Ascending aorta (tissue), 2 donors: ENCODE results near the gene PSRC1. TPM values are rescaled to one million over a fixed set of nuclear protein-coding genes. Genes with fewer than 3 reads are reported as not detected.

ENCODE experiments used
- DNase-seq, 2 donors: peaks; one replicate each; pipeline ENCODE4 v3.0.0-alpha.2; 2019; ENCODE audit warnings: low spot score in 2 of 2
- H3K27ac ChIP-seq, 2 donors: fragments of 200-600 bp; sonication (generic); one replicate each; pipeline ENCODE4 v1.5.1; 2016 to 2017; ENCODE audit warnings: mild to moderate bottlenecking in 1 of 2
- H3K27me3 ChIP-seq: fragments of 200-600 bp; sonication (generic); one replicate; pipeline ENCODE4 v1.5.1; 2017
- H3K36me3 ChIP-seq, 2 donors: fragments of 200-600 bp; sonication (generic); one replicate each; pipeline ENCODE4 v1.5.1; 2016
- H3K4me1 ChIP-seq, 2 donors: fragments of 200-600 bp; sonication (generic); one replicate each; pipeline ENCODE4 v1.5.1; 2016 to 2017; ENCODE audit warnings: mild to moderate bottlenecking in 1 of 2
- H3K4me3 ChIP-seq, 2 donors: fragments of 200-600 bp; sonication (generic); one replicate each; pipeline ENCODE4 v1.5.1; 2016 to 2017; ENCODE audit warnings: mild to moderate bottlenecking in 1 of 2
- H3K9me3 ChIP-seq, 2 donors: fragments of 200-600 bp; sonication (generic); one replicate each; pipeline ENCODE4 v1.5.1; 2016
- CTCF ChIP-seq, 3 experiments: fragments of 200-600 bp in 2 of 3; fragments of 450-650 bp in 1 of 3; sonication (generic) in 2 of 3; IDR thresholded peaks; one replicate each; pipeline ENCODE4 v1.5.1; 2016 to 2019; ENCODE audit warnings: antibody characterized with exemption in 3 of 3, mild to moderate bottlenecking in 1 of 3, moderate library complexity in 1 of 3
- intact Hi-C: fragments of 100-400 bp; cut with DNase I; formaldehyde crosslinking; loops from one replicate; pipeline ENCODE4 v1.15.1; 2023
- total RNA-seq: library from RNA; depleted of rRNA; stranded (reverse); fragments of >200 nt; gene quantifications from one replicate; pipeline ENCODE4 v1.1.0, GENCODE V29; 2016

PSRC1 gene
- total RNA-seq, 1 donor from 2014 or later, result 1.3 TPM

- DNase-seq, result peak in 1 of 2 donors; percentile 35
- Histone ChIP-seq H3K4me3 (no peak overlapping the region), H3K27me3 (no peaks in the 10 kb centered on the region), H3K9me3 (no peaks in the 10 kb centered on the region), H3K4me1 (peaks cover 0 to 9% of the 10 kb centered on the region in 2 donors), H3K27ac (no peak overlapping the region), H3K36me3 (no peaks in the 10 kb centered on the region)
- TF ChIP-seq CTCF (IDR thresholded peaks at IDR 0.05), result no peak
- intact Hi-C loops, result no loop called here
Observed at GRCh38 chr1:109247401-109248365, 35.3 kb downstream of the PSRC1 start.

GRCh38 chr1:109246141-109246551, 36.8 kb downstream of the PSRC1 start:
- intact Hi-C loops, result no loop called here

GRCh38 chr1:109243860-109244552, 38.9 kb downstream of the PSRC1 start:
- no peak overlapping the region for H3K4me3 ChIP-seq
- DNase-seq, result no peak
- H3K27ac ChIP-seq, result no peak overlapping the region
- no peak for TF ChIP-seq CTCF (IDR thresholded peaks at IDR 0.05)
- H3K27me3 ChIP-seq, result no peaks in the 10 kb centered on the region
- H3K4me1 ChIP-seq, result peaks cover 4 to 14% of the 10 kb centered on the region in 2 donors
- no peaks in the 10 kb centered on the region for H3K9me3 ChIP-seq
- peaks cover 2 to 4% of the 10 kb centered on the region in 2 donors for H3K36me3 ChIP-seq
- intact Hi-C loops, result no loop called here

More at GRCh38 chr1:109246141-109246551, 36.8 kb downstream of the PSRC1 start:
- H3K9me3 ChIP-seq, result no peaks in the 10 kb centered on the region
- peak in 1 of 2 donors; percentile 54 for DNase-seq
- TF ChIP-seq CTCF (IDR thresholded peaks at IDR 0.05), result no peak
- no peak overlapping the region for H3K4me3 ChIP-seq
- no peak overlapping the region for H3K27ac ChIP-seq
- peaks cover 3 to 18% of the 10 kb centered on the region in 2 donors for H3K4me1 ChIP-seq
- no peaks in the 10 kb centered on the region for H3K36me3 ChIP-seq
- H3K27me3 ChIP-seq, result no peaks in the 10 kb centered on the region

- H3K36me3 ChIP-seq, result peaks cover 10 to 11% of the 10 kb centered on the region in 2 donors
- no peak for TF ChIP-seq CTCF (IDR thresholded peaks at IDR 0.05)
- no peaks in the 10 kb centered on the region for H3K9me3 ChIP-seq
- H3K4me3 ChIP-seq, result no peak overlapping the region
- peaks cover 4 to 12% of the 10 kb centered on the region in 2 donors for H3K4me1 ChIP-seq
- H3K27me3 ChIP-seq, result no peaks in the 10 kb centered on the region
- H3K27ac ChIP-seq, result no peak overlapping the region
- intact Hi-C loops, result no loop called here
- DNase-seq, result no peak
Observed at GRCh38 chr1:109243221-109243620, 39.7 kb downstream of the PSRC1 start.

- H3K4me1 ChIP-seq, result peaks cover 4 to 12% of the 10 kb centered on the region in 2 donors
- H3K4me3 ChIP-seq, result no peak overlapping the region
- H3K27me3 ChIP-seq, result no peaks in the 10 kb centered on the region
- TF ChIP-seq CTCF (IDR thresholded peaks at IDR 0.05), result no peak
- no peak overlapping the region for H3K27ac ChIP-seq
- intact Hi-C loops, result no loop called here
- H3K9me3 ChIP-seq, result no peaks in the 10 kb centered on the region
- peaks cover 19% of the 10 kb centered on the region in 2 donors for H3K36me3 ChIP-seq
- no peak for DNase-seq
Observed at GRCh38 chr1:109242387-109242786, 40.6 kb downstream of the PSRC1 start.
